Subcutaneous abdominal adipose tissue (tissue), 5 donors: ENCODE results near the gene SLC9A8.

ENCODE experiments used
- H3K27ac ChIP-seq: one replicate; pipeline ENCODE4 v1.7.0; 2013; ENCODE audit warnings: low read depth, mild to moderate bottlenecking, inconsistent platforms, low read length, moderate library complexity
- H3K27me3 ChIP-seq, 5 donors: one replicate each; pipeline ENCODE4 v1.7.0; 2013; ENCODE audit warnings: low read length in 5 of 5, inconsistent platforms in 1 of 5; ENCODE audit not compliant: control insufficient read depth in 5 of 5, insufficient read depth in 4 of 5
- H3K36me3 ChIP-seq, 5 donors: one replicate each; pipeline ENCODE4 v1.7.0; 2013; ENCODE audit warnings: low read length in 5 of 5; ENCODE audit not compliant: control insufficient read depth in 5 of 5, insufficient read depth in 5 of 5
- H3K4me1 ChIP-seq, 5 donors: one replicate each; pipeline ENCODE4 v1.7.0; 2013; ENCODE audit warnings: low read length in 5 of 5, mild to moderate bottlenecking in 3 of 5, moderate library complexity in 1 of 5; ENCODE audit not compliant: control insufficient read depth in 5 of 5, insufficient read depth in 5 of 5
- H3K4me3 ChIP-seq, 5 donors: one replicate each; pipeline ENCODE4 v1.7.0; 2013; ENCODE audit warnings: low read length in 5 of 5, low read depth in 1 of 5
- H3K9ac ChIP-seq, 5 donors: one replicate each; pipeline ENCODE4 v1.7.0; 2013; ENCODE audit warnings: low read length in 5 of 5, mild to moderate bottlenecking in 4 of 5, moderate library complexity in 3 of 5
- H3K9me3 ChIP-seq, 5 donors: one replicate each; pipeline ENCODE4 v1.7.0; 2013; ENCODE audit warnings: low read length in 5 of 5; ENCODE audit not compliant: control insufficient read depth in 5 of 5
- donor health status: healthy.
- donor health status: healthy.
- donor health status: healthy.
- donor health status: healthy.
- donor health status: healthy.

The SLC9A8 gene

DNA sequence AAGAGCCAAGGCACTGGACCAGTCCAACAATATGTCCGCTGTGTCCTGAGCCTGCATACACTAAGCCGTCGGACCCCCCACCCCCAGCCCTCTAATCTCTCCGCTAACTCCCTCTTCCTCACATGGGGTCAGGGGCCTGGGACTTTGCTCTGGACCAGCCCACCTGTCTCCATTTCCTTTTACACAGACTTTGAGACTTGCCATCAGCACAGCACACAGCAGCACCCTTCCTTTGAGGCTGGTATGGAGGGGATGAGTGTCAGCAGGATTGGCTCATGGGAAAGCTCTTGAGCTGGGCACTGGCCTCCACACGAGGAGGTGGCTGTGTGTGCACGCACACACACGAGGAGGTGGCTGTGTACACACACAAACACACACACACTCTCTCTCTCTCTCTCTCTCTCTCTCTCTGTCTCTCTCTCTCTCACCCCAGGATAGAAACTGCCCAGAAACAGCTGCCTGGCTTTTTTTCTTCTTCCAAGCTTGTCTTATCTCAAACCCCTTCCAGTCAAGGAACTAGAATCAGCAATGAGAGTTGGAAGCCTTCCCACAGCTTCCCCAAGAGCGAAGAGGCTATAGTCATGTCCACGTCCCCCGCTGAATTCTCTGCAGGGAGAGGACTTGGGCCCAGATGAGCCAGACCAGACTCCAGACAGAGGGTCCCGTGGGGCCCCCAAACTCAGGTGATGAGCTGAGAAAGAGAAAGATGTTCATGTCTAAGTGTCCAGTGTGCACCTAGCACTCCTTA is 18.6 kb downstream of the SLC9A8 start:
- H3K36me3 ChIP-seq: peaks cover 4 to 35% (median 17%) of the 10 kb centered on the region in 5 donors
- H3K9me3 ChIP-seq: no peaks in the 10 kb centered on the region
- H3K4me1 ChIP-seq: peaks cover 2 to 17% (median 13%) of the 10 kb centered on the region in 5 donors
- H3K9ac ChIP-seq: no peak overlapping the region
- H3K4me3 ChIP-seq: no peak overlapping the region
- H3K27me3 ChIP-seq: no peaks in the 10 kb centered on the region
- peak overlapping the region; percentile 81 for H3K27ac ChIP-seq

DNA sequence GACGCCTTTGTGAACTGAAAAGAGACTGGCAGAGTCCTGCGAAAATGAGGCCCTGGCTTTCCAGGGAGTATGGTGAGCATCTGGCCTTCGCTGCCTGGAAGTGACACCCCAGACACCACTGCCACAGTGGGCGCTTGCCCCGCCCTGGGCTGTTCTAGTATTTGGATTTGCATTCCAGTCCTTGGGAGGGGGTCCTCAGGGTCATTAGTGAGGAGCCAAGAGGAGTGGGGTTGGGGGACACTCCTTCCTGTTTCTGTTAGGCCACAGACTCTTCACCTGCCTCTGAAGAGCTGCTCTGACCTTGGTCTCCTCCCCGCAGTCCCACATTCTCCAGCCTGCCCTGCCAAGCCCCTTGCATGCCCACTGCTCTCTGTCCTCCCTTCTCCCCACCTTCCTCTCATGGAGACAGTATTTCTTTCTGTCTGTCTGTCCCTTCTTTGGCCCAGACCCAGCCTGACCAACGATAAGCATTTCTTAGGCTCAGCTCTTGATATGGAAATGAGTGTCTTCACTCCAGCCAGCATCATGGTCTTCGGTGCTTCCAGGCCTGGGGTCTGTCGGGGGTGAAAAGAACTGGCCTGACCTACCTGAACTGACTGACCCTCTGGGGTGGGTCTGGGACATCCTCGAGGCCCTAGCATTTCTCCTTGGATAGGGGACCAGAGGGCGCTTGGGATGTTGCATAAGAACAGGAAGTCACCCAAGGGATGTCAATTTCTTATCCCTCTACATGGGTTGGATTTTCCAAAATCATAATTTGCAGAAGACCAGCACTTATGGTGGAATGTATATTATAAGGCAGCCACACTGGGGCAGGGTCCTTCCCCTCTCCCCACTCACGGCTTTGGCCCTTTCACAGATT is 19.4 kb downstream of the SLC9A8 start:
- H3K27me3 ChIP-seq: no peaks in the 10 kb centered on the region
- H3K4me1 ChIP-seq: peaks cover 2 to 13% (median 12%) of the 10 kb centered on the region in 5 donors
- H3K36me3 ChIP-seq: peaks cover 4 to 35% (median 17%) of the 10 kb centered on the region in 5 donors
- peak overlapping the region; percentile 81 for H3K27ac ChIP-seq
- no peak overlapping the region for H3K4me3 ChIP-seq
- no peaks in the 10 kb centered on the region for H3K9me3 ChIP-seq
- H3K9ac ChIP-seq: peak overlapping the region in 2 of 5 donors; percentile 11 to 13

DNA sequence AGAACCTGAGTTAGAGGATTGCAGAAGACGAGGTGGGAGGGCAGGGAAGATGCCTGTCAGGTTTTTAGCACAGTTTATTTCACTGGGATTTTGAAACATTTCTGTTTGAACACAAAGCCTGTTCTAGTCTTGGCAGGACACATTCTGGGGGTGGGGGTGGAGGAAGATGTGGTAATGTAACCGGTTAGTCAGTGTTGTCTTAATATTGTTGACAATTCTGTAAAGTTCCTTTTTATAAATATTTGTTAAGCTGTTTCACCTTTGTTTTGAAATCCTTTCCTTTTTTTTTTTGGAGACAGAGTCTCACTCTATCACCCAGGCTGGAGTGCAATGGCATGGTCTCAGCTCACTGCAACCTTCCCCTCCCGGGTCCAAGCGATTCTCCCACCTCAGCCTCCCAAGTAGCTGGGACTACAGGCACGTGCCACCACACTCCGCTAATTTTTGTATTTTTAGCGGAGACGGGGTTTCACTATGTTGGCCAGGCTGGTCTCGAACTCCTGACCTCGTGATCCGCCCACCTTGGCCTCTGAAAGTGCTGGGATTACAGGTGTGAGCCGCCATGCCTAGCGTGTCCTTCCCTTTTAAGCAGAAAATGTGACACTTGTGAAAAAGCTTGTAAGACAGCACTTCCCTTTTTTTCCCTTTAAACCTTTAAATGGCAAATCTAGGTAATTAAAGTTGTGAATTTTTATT is 20.2 kb downstream of the SLC9A8 start:
- H3K4me3 ChIP-seq: no peak overlapping the region
- H3K9me3 ChIP-seq: no peaks in the 10 kb centered on the region
- H3K27me3 ChIP-seq: no peaks in the 10 kb centered on the region
- peak overlapping the region; percentile 81 for H3K27ac ChIP-seq
- peak overlapping the region in 2 of 5 donors; percentile 6 to 13 for H3K9ac ChIP-seq
- H3K36me3 ChIP-seq: peaks cover 4 to 30% (median 17%) of the 10 kb centered on the region in 5 donors
- peaks cover 2 to 13% (median 12%) of the 10 kb centered on the region in 5 donors for H3K4me1 ChIP-seq

DNA sequence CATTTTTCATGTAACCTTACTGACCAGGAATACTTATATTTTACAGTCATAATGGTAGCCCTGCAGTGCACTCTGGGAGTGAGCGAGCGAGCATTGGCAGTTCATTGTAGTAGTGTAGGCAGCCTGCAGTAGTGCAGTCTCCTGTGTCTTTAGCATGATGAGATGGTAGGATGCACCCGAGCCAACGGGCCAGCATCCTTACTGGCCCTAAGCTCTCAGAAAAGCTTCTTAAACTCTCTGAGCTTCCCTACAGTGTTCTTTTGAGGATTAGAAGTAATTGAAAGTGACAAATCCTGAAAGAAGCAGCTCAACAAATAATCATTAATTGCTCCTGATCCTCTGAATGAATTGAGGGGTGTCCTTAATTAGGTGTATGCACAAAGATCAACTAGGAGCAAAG is 20.9 kb downstream of the SLC9A8 start:
- Histone ChIP-seq H3K27ac (peak overlapping the region; percentile 81), H3K27me3 (no peaks in the 10 kb centered on the region), H3K4me1 (peaks cover 2 to 13% (median 12%) of the 10 kb centered on the region in 5 donors), H3K36me3 (peaks cover 4 to 31% (median 18%) of the 10 kb centered on the region in 5 donors), H3K9ac (no peak overlapping the region), H3K4me3 (no peak overlapping the region), H3K9me3 (no peaks in the 10 kb centered on the region)

DNA sequence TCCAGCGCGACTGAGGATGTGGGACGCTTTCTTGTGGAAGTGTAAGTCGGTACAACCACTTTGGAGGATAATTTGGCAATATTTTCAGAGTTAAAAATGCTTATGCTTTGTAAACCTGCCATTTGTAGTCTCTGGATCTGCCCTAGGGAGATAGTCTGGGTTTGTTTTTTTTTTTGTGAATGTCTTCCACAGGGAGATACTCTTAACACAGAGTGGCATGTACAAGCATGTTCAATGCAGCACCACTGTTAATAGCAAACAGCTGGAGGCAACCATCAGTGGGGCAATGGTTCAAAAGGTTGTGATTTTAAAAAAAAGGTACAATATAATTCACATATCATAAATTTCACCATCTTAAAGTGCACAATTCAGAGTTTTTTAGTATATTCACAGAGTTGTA is 22.4 kb downstream of the SLC9A8 start:
- no peaks in the 10 kb centered on the region for H3K27me3 ChIP-seq
- H3K9me3 ChIP-seq: no peaks in the 10 kb centered on the region
- H3K27ac ChIP-seq: no peak overlapping the region
- peaks cover 2 to 13% (median 12%) of the 10 kb centered on the region in 5 donors for H3K4me1 ChIP-seq
- no peak overlapping the region for H3K4me3 ChIP-seq
- no peak overlapping the region for H3K9ac ChIP-seq
- H3K36me3 ChIP-seq: peaks cover 7 to 27% (median 17%) of the 10 kb centered on the region in 5 donors

DNA sequence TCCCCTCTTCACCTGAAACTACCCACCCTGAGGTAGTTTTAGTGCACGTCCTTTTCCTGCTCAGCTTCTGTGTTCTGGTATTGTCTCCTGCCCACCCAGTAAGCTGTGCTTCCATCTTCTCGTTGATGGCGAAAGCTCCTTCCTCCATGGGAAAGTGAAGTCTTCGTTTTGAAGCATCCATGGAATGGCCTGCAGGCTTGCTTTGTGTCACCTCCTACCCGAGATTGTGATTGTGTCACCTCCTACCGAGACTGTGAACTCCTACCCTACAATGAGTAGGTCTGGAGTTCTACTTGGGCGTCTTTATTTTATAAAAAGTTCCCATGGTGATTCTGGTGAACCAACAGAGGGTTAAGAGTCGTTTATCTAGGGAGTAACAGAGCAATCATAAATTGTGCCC is 25.9 kb downstream of the SLC9A8 start:
- Histone ChIP-seq H3K36me3 (peaks cover 4 to 12% (median 10%) of the 10 kb centered on the region in 5 donors), H3K4me3 (no peak overlapping the region), H3K4me1 (no peaks in the 10 kb centered on the region), H3K27me3 (no peaks in the 10 kb centered on the region), H3K9ac (peak overlapping the region in 1 of 5 donors; percentile 32), H3K9me3 (no peaks in the 10 kb centered on the region), H3K27ac (no peak overlapping the region)

- no peak overlapping the region for H3K27ac ChIP-seq
- peaks cover 6 to 19% (median 19%) of the 10 kb centered on the region in 5 donors for H3K36me3 ChIP-seq
- no peaks in the 10 kb centered on the region for H3K4me1 ChIP-seq
- H3K4me3 ChIP-seq: no peak overlapping the region
- no peaks in the 10 kb centered on the region for H3K27me3 ChIP-seq
- H3K9me3 ChIP-seq: no peaks in the 10 kb centered on the region
- H3K9ac ChIP-seq: no peak overlapping the region
Measured at GRCh38 chr20:49843139-49843538, 30.5 kb downstream of the SLC9A8 start.

GRCh38 chr20:49843770-49844380 is 31.2 kb downstream of the SLC9A8 start:
- H3K4me1 ChIP-seq: no peaks in the 10 kb centered on the region
- no peak overlapping the region for H3K4me3 ChIP-seq
- no peaks in the 10 kb centered on the region for H3K27me3 ChIP-seq
- no peak overlapping the region for H3K9ac ChIP-seq
- H3K27ac ChIP-seq: no peak overlapping the region
- no peaks in the 10 kb centered on the region for H3K9me3 ChIP-seq
- H3K36me3 ChIP-seq: peaks cover 11 to 23% (median 21%) of the 10 kb centered on the region in 5 donors

DNA sequence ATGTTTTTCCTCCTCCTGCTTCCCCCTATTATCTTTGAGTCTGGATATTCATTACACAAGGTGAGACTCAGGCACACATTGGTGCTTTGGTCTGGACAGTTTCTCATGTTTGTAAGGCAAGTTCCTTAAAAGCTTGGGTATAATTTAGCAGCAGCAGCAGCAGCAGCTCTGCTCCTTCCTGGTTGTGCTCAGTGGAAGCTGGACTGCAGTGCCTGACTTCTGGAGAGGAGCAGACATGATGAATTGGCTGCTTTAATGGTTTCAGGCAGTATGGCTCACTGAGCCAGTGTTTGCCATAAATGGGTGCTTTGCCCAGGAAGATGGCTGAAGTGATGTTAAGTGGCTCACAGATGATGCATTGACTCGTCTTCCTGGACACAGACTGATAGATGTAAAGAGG is 32.4 kb downstream of the SLC9A8 start:
- Histone ChIP-seq H3K27ac (no peak overlapping the region), H3K36me3 (peaks cover 8 to 35% (median 30%) of the 10 kb centered on the region in 5 donors), H3K4me3 (no peak overlapping the region), H3K4me1 (no peaks in the 10 kb centered on the region), H3K9ac (peak overlapping the region in 1 of 5 donors; percentile 19), H3K9me3 (no peaks in the 10 kb centered on the region), H3K27me3 (no peaks in the 10 kb centered on the region)
